HG03175 (cell line): ENCODE data around the gene TMCC1.
"Not testable (repeated sequence)": the region's sequence is repeated elsewhere in the genome, so short reads cannot be mapped to it uniquely, and the experiment has no call there.

ENCODE experiments used
- ATAC-seq: cut with Tn5 transposase; IDR thresholded peaks from one replicate; pipeline ENCODE4 v1.9.1; 2021; ENCODE audit warnings: mild to moderate bottlenecking, moderate library complexity; ENCODE audit not compliant: unreplicated experiment

The TMCC1 gene

DNA sequence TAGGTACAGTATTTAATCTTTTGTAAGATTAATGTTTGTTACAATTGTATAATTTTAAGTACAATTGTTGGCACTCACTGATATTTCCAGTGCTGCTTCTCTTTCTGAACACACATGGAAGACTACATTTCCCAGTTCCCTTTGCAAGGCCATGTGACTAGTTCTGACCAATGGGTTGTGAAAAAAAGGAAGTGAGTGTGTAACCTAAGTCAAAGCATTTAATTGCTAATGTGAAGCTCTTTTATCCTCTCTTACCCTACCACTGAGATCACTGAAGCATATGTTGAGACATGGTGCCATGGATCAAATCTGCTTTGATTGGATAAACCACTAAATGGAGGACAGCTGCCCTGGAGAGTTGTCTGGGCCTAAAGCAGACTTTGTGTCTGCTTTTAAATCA lies 203.1 kb downstream of the TMCC1 start:
- ATAC-seq, result peak; percentile 89

DNA sequence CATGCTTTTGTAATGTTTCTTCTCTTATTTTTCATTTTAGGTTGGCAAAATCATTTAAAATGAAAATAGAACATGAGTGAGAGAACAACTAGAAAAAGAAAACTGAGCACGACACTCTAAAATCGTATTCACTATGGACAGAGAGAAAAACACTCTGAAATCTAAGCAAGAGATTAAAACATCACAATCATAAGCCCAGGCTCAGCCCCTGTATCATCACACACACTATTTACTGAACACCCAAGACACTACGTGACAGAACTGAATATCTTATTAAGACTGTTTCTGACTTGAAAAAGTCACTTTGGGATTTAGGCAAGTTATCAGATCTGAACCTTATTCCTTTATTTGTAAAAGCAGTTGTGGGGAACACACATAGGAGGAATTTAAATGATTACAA lies 204.5 kb downstream of the TMCC1 start:
- no peak for ATAC-seq

DNA sequence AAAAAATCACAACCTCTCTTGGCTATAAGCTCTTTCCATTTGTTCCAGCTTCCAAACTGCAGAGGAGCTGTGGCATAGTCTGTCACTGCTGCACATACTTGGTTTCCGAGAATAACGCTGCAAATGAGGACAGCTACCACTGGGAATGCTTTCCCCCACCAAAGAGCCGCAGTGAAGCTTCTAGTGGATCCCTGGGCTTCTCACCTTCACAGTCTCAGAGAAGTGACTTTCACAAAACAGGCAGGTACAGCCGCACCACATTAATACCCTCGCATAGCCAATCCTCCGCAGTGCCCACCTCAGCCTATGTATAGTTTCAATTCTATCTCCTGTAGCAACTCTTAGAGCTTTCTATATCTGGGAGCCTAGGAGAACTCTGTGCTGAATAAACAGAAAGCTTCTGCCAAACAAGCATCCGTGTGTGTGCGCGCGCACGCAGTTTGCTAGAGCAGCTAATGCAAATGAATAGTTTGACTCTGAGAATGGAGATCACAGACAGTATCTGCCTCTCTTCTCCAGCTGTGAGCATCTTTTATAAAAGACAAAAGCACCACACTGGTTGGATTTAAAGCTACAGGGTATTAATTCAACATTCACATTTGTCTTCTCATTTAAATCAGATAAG lies 205.1 kb downstream of the TMCC1 start:
- no peak for ATAC-seq

DNA sequence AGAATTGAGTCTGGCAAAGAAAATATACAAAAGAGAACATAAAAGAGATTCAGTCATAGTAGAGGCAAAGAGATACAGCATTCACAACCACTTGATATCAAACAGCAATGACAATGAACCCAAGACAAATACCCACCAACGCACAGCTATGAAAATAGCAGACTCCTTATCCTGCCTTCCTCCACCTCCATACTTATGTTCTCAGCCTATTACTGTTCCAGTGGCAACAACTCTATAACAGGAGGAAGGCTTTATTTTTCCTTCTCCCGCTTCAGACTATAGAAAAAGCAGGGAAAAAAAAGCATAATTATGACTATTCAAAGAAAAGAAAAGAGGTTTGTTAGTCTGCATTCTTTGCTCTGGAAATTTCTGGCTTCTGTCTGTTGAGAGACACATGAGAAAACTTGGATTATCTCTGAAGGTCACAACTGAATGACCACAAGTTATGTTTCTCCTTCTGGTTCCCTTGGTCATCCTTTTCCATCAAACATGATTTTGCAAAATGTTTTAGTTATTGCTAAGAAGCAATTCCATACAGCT lies 205.9 kb downstream of the TMCC1 start:
- ATAC-seq, result no peak

DNA sequence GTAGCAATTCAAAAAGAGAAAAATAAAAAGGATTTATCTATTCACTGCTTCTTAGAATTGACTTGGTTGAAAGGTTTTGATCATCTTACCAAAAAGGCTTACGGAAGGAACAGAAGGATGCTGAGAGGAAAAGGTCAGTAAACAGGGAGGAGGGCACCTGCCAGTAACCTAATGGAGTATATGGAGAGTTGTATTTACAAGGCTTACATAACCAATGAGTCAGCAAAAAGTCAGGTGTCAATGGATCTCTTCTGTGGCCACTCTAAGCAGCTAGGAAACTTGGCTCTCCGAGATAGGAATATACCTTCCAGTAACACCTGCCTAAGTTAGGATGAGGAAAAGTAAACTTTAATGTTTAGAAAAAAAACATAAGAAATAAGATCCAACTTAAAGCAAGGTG lies 206.6 kb downstream of the TMCC1 start:
- no peak for ATAC-seq

DNA sequence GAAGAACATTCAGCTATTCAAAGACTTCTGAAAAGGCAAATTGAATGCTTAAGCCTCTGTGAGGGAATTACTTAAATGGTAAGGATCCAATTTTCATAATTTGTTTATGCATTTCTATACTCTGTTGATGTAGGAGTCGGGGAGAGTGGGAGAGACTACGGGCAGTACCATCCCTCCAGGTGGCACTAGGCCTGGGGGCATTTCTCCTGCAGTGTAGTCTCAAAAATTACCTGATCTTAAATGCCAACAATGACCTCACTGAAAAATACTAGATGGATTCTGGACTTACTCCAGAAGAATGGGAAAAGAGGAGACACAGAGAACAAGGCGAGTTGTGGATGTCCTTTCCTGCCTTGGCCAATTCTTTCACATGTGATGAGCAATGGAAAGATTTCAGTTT lies 209.2 kb downstream of the TMCC1 start:
- ATAC-seq, result no peak

DNA sequence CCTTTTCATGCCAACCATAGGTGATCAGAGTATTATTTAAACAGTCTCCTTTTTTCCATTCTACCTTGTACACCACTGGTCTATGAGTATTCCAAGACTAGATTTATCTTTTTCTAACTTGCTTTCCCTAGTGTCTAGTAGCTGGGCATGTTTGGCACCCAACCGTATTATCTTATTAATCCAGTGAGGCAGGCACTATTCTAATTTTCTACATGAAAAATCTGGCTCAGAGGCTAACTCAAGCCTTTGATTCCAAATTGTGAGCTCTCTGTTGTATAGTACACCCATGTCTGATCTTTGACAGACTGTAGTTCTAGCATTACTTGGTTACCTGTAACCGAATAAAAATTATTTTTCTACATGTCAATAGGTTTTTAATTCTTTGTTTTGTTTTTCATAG lies 210.3 kb downstream of the TMCC1 start:
- ATAC-seq, result no peak

DNA sequence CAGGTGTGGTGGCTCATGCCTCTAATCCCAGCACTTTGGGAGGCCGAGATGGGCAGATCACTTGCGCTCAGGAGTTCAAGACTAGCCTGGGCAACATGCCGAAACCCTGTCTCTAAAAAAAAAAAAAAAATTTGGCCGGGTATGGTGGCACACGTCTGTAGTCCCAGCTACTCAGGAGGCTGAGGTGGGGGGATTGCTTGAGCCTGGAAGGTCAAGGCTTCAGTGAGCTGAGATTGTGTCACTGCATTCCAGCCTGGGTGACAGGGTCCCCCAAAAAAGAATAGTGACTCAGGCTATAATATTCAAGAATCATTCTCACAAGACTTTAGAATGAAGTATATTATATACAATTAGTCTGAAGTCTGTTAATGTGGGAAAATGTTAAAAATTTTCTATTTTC lies 216.5 kb downstream of the TMCC1 start:
- ATAC-seq, result no peak

DNA sequence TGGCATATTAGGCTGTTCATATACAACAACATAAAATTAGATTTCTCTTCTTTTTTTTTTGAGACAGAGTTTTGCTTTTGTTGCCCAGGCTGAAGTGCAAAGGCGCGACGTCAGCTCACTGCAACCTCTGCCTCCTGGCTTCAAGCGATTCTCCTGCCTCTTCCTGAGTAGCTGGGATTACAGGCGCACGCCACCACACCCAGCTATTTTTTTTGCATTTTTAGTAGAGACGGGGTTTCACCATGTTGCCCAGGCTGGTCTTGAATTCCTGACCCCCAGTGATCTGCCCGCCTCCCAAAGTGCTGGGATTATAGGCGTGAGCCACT lies 218.8 kb downstream of the TMCC1 start:
- ATAC-seq, result not testable (repeated sequence)

DNA sequence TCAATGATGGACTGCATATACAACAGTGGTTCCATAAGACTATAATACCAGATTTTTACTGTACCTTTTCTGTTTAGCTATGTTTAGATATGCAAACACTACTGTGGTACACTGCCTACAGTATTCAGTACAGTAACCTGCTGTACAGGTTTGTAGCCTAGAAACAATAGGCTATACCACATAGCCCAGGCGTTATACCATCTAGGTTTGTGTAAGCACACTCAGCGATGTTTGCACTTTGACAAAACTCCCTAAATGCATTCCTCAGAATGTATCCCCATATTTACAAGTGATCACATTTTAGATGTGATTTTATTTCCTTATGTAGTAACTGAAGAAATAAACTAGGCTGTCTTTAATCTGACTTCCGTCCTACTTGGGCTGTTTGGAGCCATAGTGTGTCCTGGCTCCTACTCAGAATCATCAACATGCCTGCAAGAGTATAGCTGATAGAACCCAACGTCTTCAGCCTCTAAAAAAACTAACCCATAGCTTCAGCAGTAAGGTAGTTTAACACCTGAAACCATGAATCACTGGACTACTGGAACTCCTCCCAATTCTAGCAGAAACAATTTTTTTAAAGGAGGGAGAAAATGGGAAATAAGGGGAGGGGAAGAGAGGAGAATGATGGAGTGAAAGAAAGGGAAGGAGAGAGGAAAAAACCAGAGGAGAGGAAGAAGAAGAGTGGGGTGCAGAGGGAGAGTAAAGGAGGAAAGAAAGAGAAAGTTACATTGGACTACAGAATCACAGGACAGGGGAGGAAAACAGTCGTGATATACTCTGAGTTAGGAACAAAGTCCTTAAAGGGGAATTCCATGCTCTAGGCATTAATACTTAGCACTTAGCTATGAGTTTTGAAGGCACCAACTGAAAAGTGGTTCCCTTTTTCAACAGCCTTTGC lies 219.4 kb downstream of the TMCC1 start:
- no peak for ATAC-seq

DNA sequence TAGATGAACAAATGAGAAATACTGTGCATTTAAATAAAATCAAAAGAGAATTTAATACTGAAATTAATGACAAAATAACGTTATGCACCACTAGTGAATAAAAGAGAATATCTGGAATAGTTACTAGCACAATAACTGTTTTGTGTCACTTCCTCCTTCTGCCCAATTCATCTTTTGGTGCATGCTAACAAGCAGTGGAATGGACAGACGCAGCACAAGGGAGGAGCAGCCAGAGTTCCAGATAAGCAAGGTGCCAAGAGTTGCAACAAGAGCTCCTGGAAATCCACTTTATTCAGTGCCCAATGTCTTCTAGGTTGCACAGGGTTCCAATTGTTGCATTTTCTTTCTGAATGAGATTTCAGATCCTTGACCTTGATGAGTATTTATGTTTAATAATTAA lies 220.5 kb downstream of the TMCC1 start:
- ATAC-seq, result no peak

DNA sequence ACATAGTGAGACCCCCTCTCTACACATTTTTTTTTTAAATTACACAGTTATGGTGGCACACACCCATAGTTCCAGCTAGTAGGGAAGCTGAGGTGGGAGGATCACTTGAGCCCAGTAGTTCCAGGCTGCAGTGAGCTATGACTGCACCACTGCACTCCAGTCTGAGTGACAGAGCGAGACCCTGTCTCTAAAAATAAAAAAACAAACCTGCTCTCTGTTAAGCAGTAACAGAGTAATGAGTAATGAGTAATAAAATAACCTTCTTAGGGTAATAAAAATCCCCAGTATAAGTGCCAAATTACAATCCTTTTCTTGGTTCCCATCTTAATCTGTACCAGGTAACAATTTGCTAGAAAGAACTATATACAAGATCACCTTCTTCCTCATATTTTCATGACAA lies 221.1 kb downstream of the TMCC1 start:
- ATAC-seq, result peak; percentile 52

DNA sequence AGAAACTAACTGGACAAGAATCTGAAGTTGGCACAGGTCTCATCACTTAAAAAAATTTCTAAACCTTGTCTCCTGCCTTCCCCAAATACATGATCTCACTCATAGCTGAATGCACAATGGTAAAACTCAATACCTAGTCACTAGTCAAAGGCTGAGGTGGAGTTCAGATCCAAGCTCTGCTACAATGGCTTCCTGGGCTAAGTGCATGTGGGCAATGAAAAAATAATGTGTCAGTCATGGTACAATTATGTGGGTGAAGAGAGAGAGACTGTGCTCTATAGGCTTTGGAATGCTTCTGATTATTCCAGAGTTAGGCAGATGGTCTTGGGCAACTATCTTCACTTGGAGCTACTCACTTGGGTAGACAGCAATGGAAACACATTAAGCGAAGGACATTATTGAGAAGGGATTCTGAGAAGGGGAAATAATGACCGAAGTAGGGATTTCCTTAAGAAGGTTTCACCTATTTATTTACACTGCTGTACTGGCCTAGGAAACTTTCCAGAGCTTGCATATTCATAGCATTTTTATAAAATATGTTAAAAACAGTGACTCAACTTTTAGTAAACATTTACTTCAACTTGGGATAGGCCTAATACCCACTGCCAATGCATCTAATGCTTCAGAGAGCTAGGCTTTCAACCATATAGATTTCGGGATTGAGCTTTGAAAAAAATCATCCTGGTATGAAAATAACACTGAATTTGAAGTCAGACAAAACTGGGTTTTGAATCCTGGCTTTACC lies 228.3 kb downstream of the TMCC1 start:
- ATAC-seq, result no peak

DNA sequence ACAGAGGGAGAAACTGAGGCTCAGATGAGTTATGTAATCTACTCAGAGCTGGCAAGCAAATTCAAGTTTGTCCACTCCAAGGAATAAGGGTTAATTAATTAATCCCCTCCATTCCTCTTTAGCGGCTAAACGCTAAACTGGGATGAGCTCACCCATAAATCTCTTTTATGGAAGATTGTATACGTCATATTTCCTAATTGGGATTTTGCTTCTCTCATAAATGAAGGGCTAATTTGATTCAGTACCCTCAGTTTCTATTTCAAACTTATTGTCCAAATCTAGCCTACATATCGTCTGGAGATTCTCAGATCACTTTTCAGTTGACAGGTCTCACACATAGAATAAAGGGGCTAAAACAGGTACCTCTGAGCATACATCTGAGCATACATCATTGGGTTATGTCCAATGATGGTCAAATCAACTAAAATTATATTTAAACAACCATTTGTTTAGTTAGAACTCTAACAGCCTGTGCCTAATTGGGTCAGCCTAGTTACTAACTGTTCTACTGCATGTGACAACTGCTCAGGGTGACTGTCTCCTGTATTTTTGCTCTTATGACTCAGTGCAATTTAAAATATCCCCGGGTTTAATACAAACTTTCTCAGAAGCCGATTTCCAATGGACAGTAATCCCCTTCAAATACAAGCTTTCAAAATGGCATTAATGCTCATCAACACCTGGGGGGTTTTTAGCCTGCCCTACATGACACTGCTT lies 229.4 kb downstream of the TMCC1 start:
- ATAC-seq, result no peak

DNA sequence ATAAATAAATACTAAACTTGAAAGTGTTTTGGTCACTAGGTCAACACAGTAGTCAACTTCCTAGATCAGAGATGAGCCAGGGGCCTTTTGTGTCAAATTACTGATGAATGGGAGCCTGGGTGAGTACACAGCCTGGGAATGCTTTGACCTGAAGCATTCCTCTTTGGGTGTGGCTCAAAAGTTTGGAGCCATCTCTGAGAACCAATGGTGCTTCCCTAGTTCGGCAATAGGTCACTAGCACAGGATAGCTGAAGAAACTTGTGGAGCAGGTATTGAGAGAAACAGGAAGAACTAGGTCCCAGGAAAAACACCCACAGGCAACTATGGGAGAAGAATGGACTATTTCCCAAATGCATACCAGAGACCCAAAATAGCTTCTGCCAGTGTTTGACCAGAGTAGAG lies 230.5 kb downstream of the TMCC1 start:
- ATAC-seq, result no peak

DNA sequence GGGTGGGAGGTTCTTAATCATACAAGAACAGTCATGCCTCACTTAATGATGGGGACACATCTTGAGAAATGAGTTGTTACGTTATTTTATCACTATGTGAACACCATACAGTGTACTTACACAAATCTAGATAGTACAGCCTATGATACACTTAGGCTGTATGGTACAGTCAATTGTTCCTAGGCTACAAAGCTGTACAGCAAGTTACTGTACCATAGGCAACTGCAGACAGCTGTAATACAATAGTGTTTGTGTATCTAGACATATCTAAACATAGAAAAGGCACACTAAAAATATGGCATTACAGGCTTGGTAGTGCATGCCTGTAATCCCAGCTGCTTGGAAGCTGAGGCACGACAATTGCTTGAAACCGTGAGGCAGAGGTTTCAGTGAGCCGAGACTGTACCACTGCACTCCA lies 231.3 kb downstream of the TMCC1 start:
- ATAC-seq, result no peak

DNA sequence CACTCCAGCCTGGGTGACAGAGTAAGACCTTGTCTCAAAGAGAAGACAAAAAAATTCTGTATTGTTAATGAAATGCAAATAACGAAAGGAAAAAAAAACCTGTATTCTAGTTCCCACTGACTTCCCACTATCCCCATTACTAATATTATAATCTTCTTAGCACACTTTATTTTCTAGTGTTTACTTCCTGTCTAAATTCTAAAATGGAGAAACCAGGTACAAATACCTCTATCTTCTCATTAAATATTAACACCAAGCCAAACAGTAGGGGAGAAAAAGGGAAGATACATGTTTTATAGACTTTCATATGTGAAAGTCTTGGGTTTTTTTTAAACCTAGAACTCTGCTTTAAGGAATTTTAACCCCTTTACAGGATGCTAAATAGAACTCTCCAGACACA lies 231.7 kb downstream of the TMCC1 start:
- ATAC-seq, result no peak

DNA sequence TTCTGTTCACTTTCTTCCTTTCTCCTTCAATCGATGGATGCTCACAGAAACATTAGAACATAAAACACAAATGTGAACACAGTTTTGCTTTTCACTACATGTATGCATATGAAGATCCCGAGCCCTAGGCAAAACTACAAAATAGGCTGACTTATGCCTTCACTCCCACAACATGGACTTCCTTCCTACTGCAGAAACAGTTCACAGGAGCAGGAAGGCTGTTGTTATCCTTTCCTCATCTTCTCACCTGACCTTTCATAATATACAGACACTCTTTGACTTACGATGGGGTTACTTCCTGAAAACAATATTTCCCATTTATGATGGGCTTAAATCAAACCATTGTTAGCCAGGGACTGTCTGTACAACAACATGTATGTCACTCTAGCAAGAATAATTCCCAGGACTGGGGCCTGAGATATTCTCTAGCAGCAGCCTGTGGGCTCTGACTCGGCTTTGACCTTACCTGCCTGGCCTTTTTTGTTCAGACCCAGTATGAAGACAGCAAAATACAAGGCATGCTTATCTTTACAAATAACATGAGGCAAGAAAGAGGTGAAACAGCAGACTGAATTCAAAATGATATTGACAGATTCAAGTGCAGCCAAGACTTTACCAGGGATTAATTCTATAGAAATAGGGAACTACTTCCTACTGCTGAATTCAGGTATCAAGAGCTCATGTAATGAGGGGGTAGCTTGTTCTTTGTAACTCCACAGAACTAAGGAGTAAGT lies 235.2 kb downstream of the TMCC1 start:
- ATAC-seq, result no peak

DNA sequence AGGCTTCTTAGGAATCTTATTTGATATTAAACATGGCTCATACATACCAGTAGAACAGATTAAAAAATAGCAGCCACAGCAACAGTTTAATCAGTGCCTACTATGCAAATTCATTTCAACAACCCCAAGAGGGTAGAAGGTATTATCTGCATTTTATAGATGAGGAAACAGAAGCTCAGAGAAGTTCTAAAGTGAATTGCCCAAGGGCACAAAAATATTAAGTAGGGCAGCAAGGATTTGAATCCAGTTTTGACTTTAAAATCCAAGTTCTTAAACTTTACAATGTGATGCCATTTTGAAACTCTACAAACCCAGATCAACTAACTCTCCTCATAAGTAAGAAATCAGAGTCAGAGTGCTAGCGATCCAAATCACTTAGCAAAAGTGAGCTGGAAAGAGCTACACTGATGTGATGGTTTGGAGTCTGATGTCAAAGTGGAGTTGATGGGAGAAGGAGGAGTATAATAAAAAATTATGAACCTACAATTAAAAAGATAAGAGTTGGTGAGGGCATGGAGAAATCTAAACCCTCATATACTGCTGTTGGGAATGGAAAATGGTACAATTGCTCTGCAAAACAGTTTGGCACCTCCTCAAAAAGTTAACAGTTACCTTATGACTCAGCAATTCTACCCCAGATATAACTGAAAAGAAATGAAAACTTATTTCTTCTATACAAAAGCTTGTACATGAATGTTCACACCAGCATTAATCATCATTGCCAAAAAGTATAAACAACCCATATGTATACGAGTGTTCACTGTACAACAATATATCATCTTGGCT lies 236.1 kb downstream of the TMCC1 start:
- ATAC-seq, result no peak
